Measurements from ENCODE around the gene SIAH2. TPM values are rescaled to one million over a fixed set of nuclear protein-coding genes. Genes with fewer than 3 reads are reported as not detected.

The SIAH2 gene
- total and polyA plus RNA-seq, 4 donors: 7.5 to 37.9 (median 21.9) TPM

GRCh38 chr3:150725548-150725947 lies 37.4 kb downstream of the SIAH2 start:
- WGBS, 2 donors: 79 to 85% methylated on average over 7 of the region's 7 CpGs
- no peaks in the 10 kb centered on the region for H3K9me3 ChIP-seq (ENCODE audit: control insufficient read depth in 4 of 4, insufficient read depth in 3 of 4, low read length in 3 of 4)
- ATAC-seq (ENCODE audit: insufficient read depth, low FRiP score) (no peak), DNase-seq (no peak)
- H3K36me3 ChIP-seq (ENCODE audit: control insufficient read depth in 4 of 4, insufficient read depth in 4 of 4, low read length in 4 of 4): no peaks in the 10 kb centered on the region
- H3K27ac ChIP-seq (ENCODE audit: low read depth in 1 of 2, low read length in 1 of 2): no peak overlapping the region
- peaks cover 0 to 1% (median 0%) of the 10 kb centered on the region in 5 donors for H3K4me1 ChIP-seq (ENCODE audit: control insufficient read depth in 5 of 5, insufficient read depth in 5 of 5, low read length in 5 of 5)
- no peak overlapping the region for H3K9ac ChIP-seq (ENCODE audit: insufficient read depth in 1 of 2, low read length in 2 of 2)
- no peak for TF ChIP-seq CTCF (IDR thresholded peaks at IDR 0.05; ENCODE audit: control extremely low read depth, extremely low read depth)
- H3K4me3 ChIP-seq: no peak overlapping the region
- no peaks in the 10 kb centered on the region for H3K27me3 ChIP-seq (ENCODE audit: control insufficient read depth in 3 of 3, insufficient read depth in 3 of 3, low read length in 2 of 3)

GRCh38 chr3:150723946-150724345 lies 39.0 kb downstream of the SIAH2 start:
- no peak overlapping the region for H3K9ac ChIP-seq (ENCODE audit: insufficient read depth in 1 of 2, low read length in 2 of 2)
- no peak overlapping the region for H3K27ac ChIP-seq (ENCODE audit: low read depth in 1 of 2, low read length in 1 of 2)
- no peak overlapping the region for H3K4me3 ChIP-seq
- H3K36me3 ChIP-seq (ENCODE audit: control insufficient read depth in 4 of 4, insufficient read depth in 4 of 4, low read length in 4 of 4): no peaks in the 10 kb centered on the region
- H3K9me3 ChIP-seq (ENCODE audit: control insufficient read depth in 4 of 4, insufficient read depth in 3 of 4, low read length in 3 of 4): no peaks in the 10 kb centered on the region
- 76 to 82% methylated on average over 6 of the region's 6 CpGs for WGBS, 2 donors
- peaks cover 0 to 1% (median 0%) of the 10 kb centered on the region in 5 donors for H3K4me1 ChIP-seq (ENCODE audit: control insufficient read depth in 5 of 5, insufficient read depth in 5 of 5, low read length in 5 of 5)
- ATAC-seq (ENCODE audit: insufficient read depth, low FRiP score) (no peak), DNase-seq (no peak)
- H3K27me3 ChIP-seq (ENCODE audit: control insufficient read depth in 3 of 3, insufficient read depth in 3 of 3, low read length in 2 of 3): no peaks in the 10 kb centered on the region
- no peak for TF ChIP-seq CTCF (IDR thresholded peaks at IDR 0.05; ENCODE audit: control extremely low read depth, extremely low read depth)

- Histone ChIP-seq H3K4me1 (ENCODE audit: control insufficient read depth in 5 of 5, insufficient read depth in 5 of 5, low read length in 5 of 5) (peaks cover 0 to 1% (median 0%) of the 10 kb centered on the region in 5 donors), H3K9me3 (ENCODE audit: control insufficient read depth in 4 of 4, insufficient read depth in 3 of 4, low read length in 3 of 4) (no peaks in the 10 kb centered on the region), H3K36me3 (ENCODE audit: control insufficient read depth in 4 of 4, insufficient read depth in 4 of 4, low read length in 4 of 4) (no peaks in the 10 kb centered on the region), H3K27me3 (ENCODE audit: control insufficient read depth in 3 of 3, insufficient read depth in 3 of 3, low read length in 2 of 3) (no peaks in the 10 kb centered on the region), H3K4me3 (no peak overlapping the region), H3K27ac (ENCODE audit: low read depth in 1 of 2, low read length in 1 of 2) (no peak overlapping the region), H3K9ac (ENCODE audit: insufficient read depth in 1 of 2, low read length in 2 of 2) (no peak overlapping the region)
- ATAC-seq (ENCODE audit: insufficient read depth, low FRiP score): no peak
- DNase-seq: no peak
- TF ChIP-seq CTCF (IDR thresholded peaks at IDR 0.05; ENCODE audit: control extremely low read depth, extremely low read depth): no peak
- 98 to 99% methylated on average over 3 of the region's 3 CpGs for WGBS, 2 donors
Observed at GRCh38 chr3:150722267-150722666, 40.7 kb downstream of the SIAH2 start.
